HepG2 (cell line): Measurements from ENCODE around the gene POLDIP3. TPM values are rescaled to one million over a fixed set of nuclear protein-coding genes. Genes with fewer than 3 reads are reported as not detected.
A peak's percentile ranks its signal among the peaks of the same experiment; 100 is the strongest.

Experiments
- HDAC2 ChIP-seq: sonication (generic); formaldehyde crosslinking; IDR thresholded peaks from 2 replicates; pipeline ENCODE4 v1.4.0; 2020; ENCODE audit warnings: missing genetic modification reagents
- NFE2L1 ChIP-seq: sonication (generic); formaldehyde crosslinking; IDR thresholded peaks from 2 replicates; pipeline ENCODE4 v1.4.0; 2020; ENCODE audit warnings: missing genetic modification reagents, mild to moderate bottlenecking, borderline replicate concordance
- RXRB ChIP-seq: IDR thresholded peaks from 2 replicates; pipeline ENCODE4 v1.6.1; 2016; ENCODE audit warnings: borderline replicate concordance, missing genetic modification reagents, missing compliant biosample characterization
- ZBTB26 ChIP-seq: IDR thresholded peaks from 2 replicates; pipeline ENCODE4 v1.6.1; 2016; ENCODE audit warnings: missing compliant biosample characterization, missing genetic modification reagents, borderline replicate concordance
- ZBTB37 ChIP-seq: sonication (generic); formaldehyde crosslinking; IDR thresholded peaks from 2 replicates; pipeline ENCODE4 v1.4.0; 2020; ENCODE audit warnings: mild to moderate bottlenecking, missing genetic modification reagents
- ZBTB40 ChIP-seq, 2 experiments: fragments of 450-650 bp in 1 of 2; sonication (generic) in 1 of 2; formaldehyde crosslinking in 1 of 2; IDR thresholded peaks; 2 replicates each; pipeline versions ENCODE4 v1.6.1 to v1.8.0; 2016 to 2022; ENCODE audit warnings: antibody characterized with exemption in 1 of 2, mild to moderate bottlenecking in 1 of 2, missing genetic modification reagents in 1 of 2
- ZNF318 ChIP-seq: sonication (generic); formaldehyde crosslinking; IDR thresholded peaks from 2 replicates; pipeline ENCODE4 v1.4.0; 2020; ENCODE audit warnings: mild to moderate bottlenecking, missing genetic modification reagents
- polyA plus RNA-seq, 8 experiments: library from polyadenylated mRNA; depleted of rRNA in 3 of 8; stranded (reverse) in 7 of 8; unstranded in 1 of 8; fragments of >200 nt; fragmentation: Illumina TruSeq in 4 of 8; extraction: Trizol in 4 of 8; gene quantifications; 2 replicates each; pipeline versions ENCODE4 v1.2.1 to v1.2.3, GENCODE V29; 2011 to 2016; ENCODE audit warnings: low read depth in 4 of 8, missing spikeins in 1 of 8, mixed read lengths in 1 of 8; ENCODE audit not compliant: insufficient read depth in 1 of 8
- total RNA-seq, 5 experiments: library from RNA; depleted of rRNA; stranded (reverse); fragments of >200 nt; fragmentation: Illumina TruSeq; extraction: Trizol; gene quantifications; 2 replicates each; pipeline ENCODE4 v1.2.3, GENCODE V29; 2016; ENCODE audit warnings: low read depth in 1 of 5

POLDIP3 gene
- total and polyA plus RNA-seq, 2 of the 13 experiments (the other 11 are each of a cell fraction or from before 2014, with no cell fraction given), result 45.8 to 47.4 TPM

- TF ChIP-seq ZBTB40 (IDR thresholded peaks at IDR 0.05) (no peak), ZBTB40 (CRISPR knock-in tag; IDR thresholded peaks at IDR 0.05) (no peak; the same call in 1 of the 2 replicates), NFE2L1 (CRISPR knock-in tag) (no peak), HDAC2 (CRISPR knock-in tag) (peak; percentile 57; the same call in 1 of the 2 replicates), RXRB (CRISPR knock-in tag) (peak; percentile 86), ZNF318 (CRISPR knock-in tag) (no peak), ZBTB26 (0 out of 2 replicates have a peak, but pooled peaks have one; percentile 24), ZBTB37 (CRISPR knock-in tag) (0 out of 2 replicates have a peak, but pooled peaks have one; percentile 19)
Measured at GRCh38 chr22:42641801-42642413, 27.2 kb upstream of the POLDIP3 start (continued).
